Keratinocyte (primary cell): ENCODE results near the gene SCRN2. TPM values are rescaled to one million over a fixed set of nuclear protein-coding genes. Genes with fewer than 3 reads are reported as not detected.

Experiments
- DNase-seq: peaks from one replicate; pipeline ENCODE4 v3.0.0-alpha.2; 2011; ENCODE audit warnings: low read depth, missing footprints, low spot score
- FAIRE-seq: peaks from 2 replicates; lab custom pipeline; 2011; peaks lifted over from hg19 to GRCh38; lab: Jason Lieb, UNC
- H2AFZ ChIP-seq: 2 replicates; pipeline ENCODE4 v1.6.0; 2012; ENCODE audit warnings: low read length, control low read depth, inconsistent platforms; ENCODE audit not compliant: control insufficient read depth
- H3K27ac ChIP-seq: 2 replicates; pipeline ENCODE4 v1.5.1; 2011; ENCODE audit warnings: low read length; ENCODE audit not compliant: control insufficient read depth, insufficient read depth
- H3K27me3 ChIP-seq: 3 replicates; pipeline ENCODE4 v1.6.0; 2011; ENCODE audit warnings: low read length; ENCODE audit not compliant: control insufficient read depth, insufficient read depth; ENCODE audit errors: extremely low read depth
- H3K36me3 ChIP-seq, 2 experiments: 2 replicates in 1 of 2; 3 replicates in 1 of 2; pipeline ENCODE4 v1.5.1; 2011; ENCODE audit warnings: low read length in 2 of 2, mild to moderate bottlenecking in 1 of 2; ENCODE audit not compliant: control insufficient read depth in 2 of 2, insufficient read depth in 2 of 2; ENCODE audit errors: extremely low read depth in 1 of 2
- H3K4me1 ChIP-seq: 3 replicates; pipeline ENCODE4 v1.5.1; 2011; ENCODE audit warnings: low read length; ENCODE audit not compliant: control insufficient read depth, insufficient read depth; ENCODE audit errors: extremely low read depth
- H3K4me2 ChIP-seq: 3 replicates; pipeline ENCODE4 v1.6.0; 2011; ENCODE audit warnings: low read depth, low read length; ENCODE audit not compliant: control insufficient read depth, insufficient read depth; ENCODE audit errors: extremely low read depth
- H3K4me3 ChIP-seq, 3 experiments: fragments of 200-600 bp in 1 of 3; sonication (generic) in 1 of 3; 2 replicates in 2 of 3; 3 replicates in 1 of 3; pipeline ENCODE4 v1.5.1; 2011 to 2016; ENCODE audit warnings: low read length in 3 of 3, mild to moderate bottlenecking in 3 of 3, control low read depth in 2 of 3, inconsistent platforms in 1 of 3, low read depth in 1 of 3, mixed read lengths in 1 of 3, mixed run types in 1 of 3, moderate library complexity in 1 of 3; ENCODE audit not compliant: control insufficient read depth in 2 of 3, insufficient read depth in 2 of 3; ENCODE audit errors: extremely low read depth in 1 of 3
- H3K79me2 ChIP-seq: 2 replicates; pipeline ENCODE4 v1.6.0; 2012; ENCODE audit warnings: low read length; ENCODE audit not compliant: control insufficient read depth, insufficient read depth
- H3K9ac ChIP-seq: 3 replicates; pipeline ENCODE4 v1.6.0; 2011; ENCODE audit warnings: low read length; ENCODE audit not compliant: control insufficient read depth, insufficient read depth; ENCODE audit errors: extremely low read depth
- H3K9me1 ChIP-seq: 3 replicates; pipeline ENCODE4 v1.6.0; 2011; ENCODE audit warnings: low read length; ENCODE audit not compliant: control insufficient read depth, insufficient read depth; ENCODE audit errors: extremely low read depth
- H3K9me3 ChIP-seq: 2 replicates; pipeline ENCODE4 v1.5.1; 2012; ENCODE audit warnings: low read depth, low read length; ENCODE audit not compliant: control insufficient read depth
- H4K20me1 ChIP-seq: 3 replicates; pipeline ENCODE4 v1.6.0; 2011; ENCODE audit warnings: low read length; ENCODE audit not compliant: control insufficient read depth, insufficient read depth; ENCODE audit errors: extremely low read depth
- CTCF ChIP-seq, 3 experiments: IDR thresholded peaks in 1 of 3; conservative IDR thresholded peaks in 1 of 3; optimal IDR thresholded peaks in 1 of 3; 2 replicates in 2 of 3; 3 replicates in 1 of 3; pipeline versions ENCODE3 to v1.5.1; 2011; ENCODE audit warnings: low read length in 3 of 3, mild to moderate bottlenecking in 3 of 3, moderate library complexity in 2 of 3, control low read depth in 1 of 3, inconsistent platforms in 1 of 3; ENCODE audit not compliant: insufficient read depth in 2 of 3; ENCODE audit errors: extremely low read depth in 1 of 3
- EZH2 ChIP-seq: IDR thresholded peaks from one replicate; pipeline ENCODE4 v1.6.1; 2012; ENCODE audit warnings: inconsistent platforms, mild to moderate bottlenecking, low read length, moderate library complexity
- dilution Hi-C: fragments of 300-500 bp; cut with MboI; formaldehyde crosslinking; loops from one replicate; pipeline ENCODE4 v1.7.0; 2020; ENCODE audit warnings: low sequenced_read_pairs; ENCODE audit not compliant: extremely low pct_ligation_motif_present
- polyA plus RNA-seq, 5 experiments: library from polyadenylated mRNA; depleted of rRNA in 3 of 5; stranded (reverse) in 3 of 5; stranded (forward) in 1 of 5; unstranded in 1 of 5; fragments of >200 nt; gene quantifications; 1 replicate in 1 of 5; 2 replicates in 3 of 5; 3 replicates in 1 of 5; pipeline versions ENCODE4 v1.2.1 to v1.2.3, GENCODE V29; 2011 to 2012; ENCODE audit warnings: missing spikeins in 2 of 5, low read depth in 1 of 5, low replicate concordance in 1 of 5

SCRN2 gene
- polyA plus RNA-seq, 1 donor (not counting 4 experiments of a cell fraction or from before 2014, with no cell fraction given), result 17.1 TPM

- no peaks in the 10 kb centered on the region for H3K9me1 ChIP-seq
- no peak for TF ChIP-seq CTCF (optimal IDR thresholded peaks at IDR 0.05 in 1 of 3, IDR thresholded peaks at IDR 0.05 in 1 of 3, conservative IDR thresholded peaks at IDR 0.05 in 1 of 3; ENCODE audit: extremely low read depth in 1 of 3, insufficient read depth in 2 of 3, low read length in 3 of 3)
- no peak for TF ChIP-seq EZH2
- peaks cover 2% of the 10 kb centered on the region for H3K79me2 ChIP-seq
- H2AFZ ChIP-seq, result no peak overlapping the region
- FAIRE-seq (no peak), DNase-seq (no peak)
- peaks cover 40% of the 10 kb centered on the region for H3K4me1 ChIP-seq
- peaks cover 3% of the 10 kb centered on the region for H3K27me3 ChIP-seq
- H4K20me1 ChIP-seq, result no peaks in the 10 kb centered on the region
- H3K27ac ChIP-seq, result no peak overlapping the region
- H3K36me3 ChIP-seq, result peaks cover 0 to 1% of the 10 kb centered on the region in 2 experiments
- no peak overlapping the region for H3K9ac ChIP-seq
- H3K4me3 ChIP-seq, result peak overlapping the region; percentile 7 to 29 (median 15)
- no peaks in the 10 kb centered on the region for H3K9me3 ChIP-seq
- dilution Hi-C loops, result no loop called here
- H3K4me2 ChIP-seq, result peak overlapping the region; percentile 57
Observed at GRCh38 chr17:47846716-47847340, 5.8 kb upstream of the SCRN2 start.

DNA sequence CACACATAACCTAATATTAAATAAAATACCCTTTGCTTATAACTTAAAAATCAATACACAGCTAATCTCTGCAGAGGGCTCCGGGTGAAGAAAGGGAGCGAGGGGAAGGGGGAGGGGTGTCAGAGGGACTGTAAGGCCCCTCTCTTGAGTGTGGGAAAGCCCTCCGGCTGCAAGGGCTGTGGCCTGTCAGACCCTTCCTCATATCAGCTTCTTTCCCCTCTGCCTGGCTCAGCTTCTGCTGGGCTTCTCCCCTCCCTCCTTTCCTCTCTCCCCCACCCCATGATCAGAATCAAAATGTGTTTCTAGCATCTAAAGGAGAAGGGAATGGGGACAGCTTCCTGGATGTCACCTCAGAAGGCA, 4.6 kb upstream of the SCRN2 start:
- Histone ChIP-seq H3K79me2 (peaks cover 2% of the 10 kb centered on the region), H3K9me1 (no peaks in the 10 kb centered on the region), H3K4me1 (peaks cover 40% of the 10 kb centered on the region), H3K9me3 (no peaks in the 10 kb centered on the region), H3K4me2 (no peak overlapping the region), H3K27ac (no peak overlapping the region), H3K36me3 (peaks cover 0 to 1% of the 10 kb centered on the region in 2 experiments), H4K20me1 (no peaks in the 10 kb centered on the region), H2AFZ (no peak overlapping the region), H3K4me3 (no peak overlapping the region), H3K9ac (no peak overlapping the region), H3K27me3 (no peaks in the 10 kb centered on the region)
- no peak for TF ChIP-seq EZH2
- no peak for TF ChIP-seq CTCF (optimal IDR thresholded peaks at IDR 0.05 in 1 of 3, IDR thresholded peaks at IDR 0.05 in 1 of 3, conservative IDR thresholded peaks at IDR 0.05 in 1 of 3; ENCODE audit: extremely low read depth in 1 of 3, insufficient read depth in 2 of 3, low read length in 3 of 3)
- DNase-seq, result no peak
- no peak for FAIRE-seq
- dilution Hi-C loops, result no loop called here
